SK-N-SH (cell line): ENCODE results near the gene MORN3. TPM values are rescaled to one million over a fixed set of nuclear protein-coding genes. Genes with fewer than 3 reads are reported as not detected.

Source experiments
- CTCF ChIA-PET: fragments of 300-600, 350-600 bp; formaldehyde crosslinking; extraction: SDS; loops from one replicate; lab custom pipeline; 2021; lab: Yijun Ruan, JAX
- POLR2A ChIA-PET: fragments of 350-600 bp; sonication (Branson Sonifier 250); formaldehyde crosslinking; extraction: SDS; loops from one replicate; lab custom pipeline; 2020; ENCODE audit warnings: antibody characterized with exemption, inconsistent platforms; lab: Yijun Ruan, JAX
- DNase-seq: peaks from one replicate; pipeline ENCODE4 v3.0.0; 2012
- H2AFZ ChIP-seq: fragments of 200-600 bp; sonication (generic); 2 replicates; pipeline ENCODE4 v1.8.1; 2016; ENCODE audit warnings: antibody characterized with exemption, mild to moderate bottlenecking, low read depth
- H3F3A ChIP-seq: fragments of 200-600 bp; sonication (generic); replicated peaks from 2 replicates; pipeline ENCODE3; 2016; ENCODE audit warnings: antibody characterized with exemption, mild to moderate bottlenecking; ENCODE audit not compliant: insufficient read depth
- H3K27ac ChIP-seq, 2 experiments: fragments of 200-500 bp in 1 of 2; fragments of 200-600 bp in 1 of 2; sonication (Bioruptor generic) in 1 of 2; sonication (generic), shearing (Covaris generic) in 1 of 2; 2 replicates each; pipeline versions ENCODE4 v1.5.1 to v1.6.1; 2014 to 2016; ENCODE audit warnings: low read depth in 2 of 2, inconsistent platforms in 1 of 2, low read length in 1 of 2, mild to moderate bottlenecking in 1 of 2, mixed read lengths in 1 of 2
- H3K27me3 ChIP-seq: fragments of 200-600 bp; sonication (generic), shearing (Covaris generic); 2 replicates; pipeline ENCODE4 v1.6.1; 2016; ENCODE audit warnings: mixed run types; ENCODE audit not compliant: insufficient read depth
- H3K36me3 ChIP-seq, 2 experiments: fragments of 200-500 bp in 1 of 2; fragments of 200-600 bp in 1 of 2; sonication (Bioruptor generic) in 1 of 2; sonication (generic) in 1 of 2; replicated peaks in 1 of 2; 2 replicates each; pipeline versions ENCODE3 to v1.5.1; 2014 to 2016; ENCODE audit warnings: low read length in 1 of 2, mild to moderate bottlenecking in 1 of 2; ENCODE audit not compliant: insufficient read depth in 2 of 2, control insufficient read depth in 1 of 2
- H3K4me1 ChIP-seq, 2 experiments: fragments of 200-500 bp in 1 of 2; fragments of 200-600 bp in 1 of 2; sonication (Bioruptor generic) in 1 of 2; sonication (generic), shearing (Covaris generic) in 1 of 2; 2 replicates each; pipeline versions ENCODE4 v1.5.1 to v1.6.1; 2014 to 2016; ENCODE audit warnings: low read depth in 1 of 2, low read length in 1 of 2, mixed run types in 1 of 2; ENCODE audit not compliant: insufficient read depth in 2 of 2, control insufficient read depth in 1 of 2
- H3K4me2 ChIP-seq: fragments of 200-600 bp; sonication (generic), shearing (Covaris generic); 2 replicates; pipeline ENCODE4 v1.6.1; 2017; ENCODE audit warnings: mixed run types
- H3K4me3 ChIP-seq, 2 experiments: fragments of 200-500 bp in 1 of 2; fragments of 200-600 bp in 1 of 2; sonication (Bioruptor generic) in 1 of 2; sonication (generic), shearing (Covaris generic) in 1 of 2; 2 replicates each; pipeline versions ENCODE4 v1.5.1 to v1.8.1; 2014 to 2016; ENCODE audit warnings: low read depth in 2 of 2, inconsistent platforms in 1 of 2, low read length in 1 of 2, mild to moderate bottlenecking in 1 of 2, mixed read lengths in 1 of 2, moderate library complexity in 1 of 2
- H3K79me2 ChIP-seq: fragments of 200-600 bp; sonication (generic); 2 replicates; pipeline ENCODE4 v1.8.1; 2017; ENCODE audit warnings: mild to moderate bottlenecking; ENCODE audit not compliant: insufficient read depth
- H3K9ac ChIP-seq: fragments of 200-600 bp; sonication (generic); 2 replicates; pipeline ENCODE4 v1.6.1; 2017; ENCODE audit warnings: mixed run types
- H3K9me2 ChIP-seq: fragments of 200-600 bp; sonication (generic); 2 replicates; pipeline ENCODE4 v1.6.1; 2017; ENCODE audit warnings: mixed run types
- H3K9me3 ChIP-seq: fragments of 200-600 bp; sonication (generic); 2 replicates; pipeline ENCODE4 v1.6.1; 2017; ENCODE audit warnings: mixed run types, mild to moderate bottlenecking, moderate library complexity
- H4K20me1 ChIP-seq: fragments of 200-600 bp; sonication (generic); 2 replicates; pipeline ENCODE4 v1.6.1; 2017; ENCODE audit warnings: mild to moderate bottlenecking, mixed run types; ENCODE audit not compliant: insufficient read depth
- FOXM1 ChIP-seq: IDR thresholded peaks from 2 replicates; pipeline ENCODE4 v1.4.0; 2012; ENCODE audit warnings: low read depth, mild to moderate bottlenecking
- JUND ChIP-seq: IDR thresholded peaks from 2 replicates; pipeline ENCODE4 v1.4.0; 2012
- POLR2AphosphoS5 ChIP-seq: IDR thresholded peaks from 2 replicates; pipeline ENCODE4 v1.6.1; 2012; ENCODE audit warnings: low read depth, low read length
- RAD21 ChIP-seq: IDR thresholded peaks from 2 replicates; pipeline ENCODE4 v1.6.1; 2012; ENCODE audit warnings: mild to moderate bottlenecking, low read length
- RCOR1 ChIP-seq: fragments of 150-350 bp; IDR thresholded peaks from 2 replicates; pipeline ENCODE4 v1.6.1; 2017; ENCODE audit warnings: antibody characterized with exemption, low read length
- SMC3 ChIP-seq: IDR thresholded peaks from 2 replicates; pipeline ENCODE4 v1.6.1; 2012; ENCODE audit warnings: low read depth, low read length, improper control_type of control experiment
- TAF1 ChIP-seq: IDR thresholded peaks from 2 replicates; pipeline ENCODE4 v1.6.1; 2012; ENCODE audit warnings: low read depth, mild to moderate bottlenecking, low read length, moderate library complexity, borderline replicate concordance
- TCF12 ChIP-seq: IDR thresholded peaks from 2 replicates; pipeline ENCODE4 v1.4.0; 2012
- WGBS: methylation state at CpG from one replicate; pipeline ENCODE4 v1.1.6; 2017; ENCODE audit warnings: low lambda C conversion rate; 5-methylcytosine and 5-hydroxymethylcytosine counted together
- polyA plus RNA-seq, 3 experiments: library from polyadenylated mRNA; depleted of rRNA; stranded (reverse); fragments of >200 nt; gene quantifications; 2 replicates each; pipeline ENCODE4 v1.2.3, GENCODE V29; 2012
- TF ChIP-seq, protein P1 (sequence below): IDR thresholded peaks from 2 replicates; pipeline ENCODE4 v1.6.1; 2012; ENCODE audit warnings: mild to moderate bottlenecking, low read depth, low read length, moderate library complexity
- TF ChIP-seq, protein P2 (sequence below): fragments of 200-600 bp; sonication (generic); IDR thresholded peaks from 2 replicates; pipeline ENCODE4 v1.6.1; 2017; ENCODE audit warnings: antibody characterized with exemption, mild to moderate bottlenecking, moderate library complexity
- TF ChIP-seq, protein P3 (sequence below): IDR thresholded peaks from 2 replicates; pipeline ENCODE4 v1.4.0; 2012; ENCODE audit warnings: low read depth, borderline replicate concordance
- TF ChIP-seq, protein P4 (sequence below): IDR thresholded peaks from 2 replicates; pipeline ENCODE4 v1.4.0; 2012; ENCODE audit warnings: low read depth
- TF ChIP-seq, protein P5 (sequence below): fragments of 150-350 bp; IDR thresholded peaks from 2 replicates; pipeline ENCODE4 v1.6.1; 2017; ENCODE audit warnings: antibody characterized with exemption, low read length, low read depth, borderline replicate concordance

The MORN3 gene
- polyA plus RNA-seq, 1 of the 3 experiments (the other 2 are of a cell fraction) = 2.7 TPM

DNA sequence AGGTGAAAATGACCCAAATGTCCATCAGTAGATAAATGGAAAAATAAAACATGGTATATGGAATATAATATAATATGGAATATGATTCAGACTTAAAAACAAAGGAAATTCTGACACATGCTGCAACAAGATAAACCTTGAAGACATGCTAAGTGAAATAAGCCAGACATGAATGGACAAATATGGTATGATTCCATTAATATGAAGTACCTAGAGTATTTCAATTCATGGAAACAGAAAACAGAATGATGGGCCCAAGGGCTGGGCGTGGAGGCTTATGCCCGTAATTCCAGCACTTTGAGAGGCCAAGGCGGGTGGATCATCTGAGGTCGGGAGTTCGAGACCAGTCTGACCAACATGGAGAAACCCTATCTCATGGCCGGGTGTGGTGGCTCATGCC lies 65.9 kb downstream of the MORN3 start (continued):
- TF ChIP-seq, protein P1, sequence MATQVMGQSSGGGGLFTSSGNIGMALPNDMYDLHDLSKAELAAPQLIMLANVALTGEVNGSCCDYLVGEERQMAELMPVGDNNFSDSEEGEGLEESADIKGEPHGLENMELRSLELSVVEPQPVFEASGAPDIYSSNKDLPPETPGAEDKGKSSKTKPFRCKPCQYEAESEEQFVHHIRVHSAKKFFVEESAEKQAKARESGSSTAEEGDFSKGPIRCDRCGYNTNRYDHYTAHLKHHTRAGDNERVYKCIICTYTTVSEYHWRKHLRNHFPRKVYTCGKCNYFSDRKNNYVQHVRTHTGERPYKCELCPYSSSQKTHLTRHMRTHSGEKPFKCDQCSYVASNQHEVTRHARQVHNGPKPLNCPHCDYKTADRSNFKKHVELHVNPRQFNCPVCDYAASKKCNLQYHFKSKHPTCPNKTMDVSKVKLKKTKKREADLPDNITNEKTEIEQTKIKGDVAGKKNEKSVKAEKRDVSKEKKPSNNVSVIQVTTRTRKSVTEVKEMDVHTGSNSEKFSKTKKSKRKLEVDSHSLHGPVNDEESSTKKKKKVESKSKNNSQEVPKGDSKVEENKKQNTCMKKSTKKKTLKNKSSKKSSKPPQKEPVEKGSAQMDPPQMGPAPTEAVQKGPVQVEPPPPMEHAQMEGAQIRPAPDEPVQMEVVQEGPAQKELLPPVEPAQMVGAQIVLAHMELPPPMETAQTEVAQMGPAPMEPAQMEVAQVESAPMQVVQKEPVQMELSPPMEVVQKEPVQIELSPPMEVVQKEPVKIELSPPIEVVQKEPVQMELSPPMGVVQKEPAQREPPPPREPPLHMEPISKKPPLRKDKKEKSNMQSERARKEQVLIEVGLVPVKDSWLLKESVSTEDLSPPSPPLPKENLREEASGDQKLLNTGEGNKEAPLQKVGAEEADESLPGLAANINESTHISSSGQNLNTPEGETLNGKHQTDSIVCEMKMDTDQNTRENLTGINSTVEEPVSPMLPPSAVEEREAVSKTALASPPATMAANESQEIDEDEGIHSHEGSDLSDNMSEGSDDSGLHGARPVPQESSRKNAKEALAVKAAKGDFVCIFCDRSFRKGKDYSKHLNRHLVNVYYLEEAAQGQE = no peak
- TF ChIP-seq POLR2AphosphoS5 = no peak
- no peak for TF ChIP-seq JUND
- no peak for TF ChIP-seq SMC3
- TF ChIP-seq, protein P2, sequence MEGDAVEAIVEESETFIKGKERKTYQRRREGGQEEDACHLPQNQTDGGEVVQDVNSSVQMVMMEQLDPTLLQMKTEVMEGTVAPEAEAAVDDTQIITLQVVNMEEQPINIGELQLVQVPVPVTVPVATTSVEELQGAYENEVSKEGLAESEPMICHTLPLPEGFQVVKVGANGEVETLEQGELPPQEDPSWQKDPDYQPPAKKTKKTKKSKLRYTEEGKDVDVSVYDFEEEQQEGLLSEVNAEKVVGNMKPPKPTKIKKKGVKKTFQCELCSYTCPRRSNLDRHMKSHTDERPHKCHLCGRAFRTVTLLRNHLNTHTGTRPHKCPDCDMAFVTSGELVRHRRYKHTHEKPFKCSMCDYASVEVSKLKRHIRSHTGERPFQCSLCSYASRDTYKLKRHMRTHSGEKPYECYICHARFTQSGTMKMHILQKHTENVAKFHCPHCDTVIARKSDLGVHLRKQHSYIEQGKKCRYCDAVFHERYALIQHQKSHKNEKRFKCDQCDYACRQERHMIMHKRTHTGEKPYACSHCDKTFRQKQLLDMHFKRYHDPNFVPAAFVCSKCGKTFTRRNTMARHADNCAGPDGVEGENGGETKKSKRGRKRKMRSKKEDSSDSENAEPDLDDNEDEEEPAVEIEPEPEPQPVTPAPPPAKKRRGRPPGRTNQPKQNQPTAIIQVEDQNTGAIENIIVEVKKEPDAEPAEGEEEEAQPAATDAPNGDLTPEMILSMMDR = no peak
- TF ChIP-seq, all 33 proteins: peak for 0

DNA sequence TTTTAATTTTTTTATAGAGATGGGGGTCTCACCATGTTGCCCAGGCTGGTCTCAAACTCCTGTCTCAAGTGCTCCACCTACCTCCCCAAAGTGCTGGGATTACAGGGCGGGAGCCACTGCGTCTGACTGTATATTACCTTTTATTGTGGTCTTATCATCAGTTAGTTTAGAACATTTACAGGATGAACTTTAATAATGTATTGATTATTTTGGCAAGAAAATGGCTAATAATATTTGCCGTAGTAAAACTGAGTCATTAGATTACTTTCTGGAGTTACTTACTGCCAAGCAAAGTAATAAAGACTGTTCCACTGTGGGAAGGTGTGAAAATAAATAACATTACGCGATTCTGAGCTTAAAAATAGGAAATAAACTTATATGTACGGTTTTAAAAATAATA lies 66.7 kb downstream of the MORN3 start:
- Histone ChIP-seq H3K36me3 (no peaks in the 10 kb centered on the region), H2AFZ (no peak overlapping the region), H3K9me3 (no peaks in the 10 kb centered on the region), H3K9me2 (no peaks in the 10 kb centered on the region), H3K4me1 (no peaks in the 10 kb centered on the region), H3K27me3 (no peaks in the 10 kb centered on the region), H3F3A (peaks cover 4% of the 10 kb centered on the region), H3K9ac (no peak overlapping the region), H4K20me1 (no peaks in the 10 kb centered on the region), H3K4me2 (no peak overlapping the region), H3K4me3 (no peak overlapping the region), H3K27ac (no peak overlapping the region), H3K79me2 (no peaks in the 10 kb centered on the region)
- ChIA-PET CTCF (no interaction called here), POLR2A (no interaction called here)
- TF ChIP-seq RAD21 = no peak
- DNase-seq = no peak
- 95% methylated on average over 6 of the region's 6 CpGs for WGBS

DNA sequence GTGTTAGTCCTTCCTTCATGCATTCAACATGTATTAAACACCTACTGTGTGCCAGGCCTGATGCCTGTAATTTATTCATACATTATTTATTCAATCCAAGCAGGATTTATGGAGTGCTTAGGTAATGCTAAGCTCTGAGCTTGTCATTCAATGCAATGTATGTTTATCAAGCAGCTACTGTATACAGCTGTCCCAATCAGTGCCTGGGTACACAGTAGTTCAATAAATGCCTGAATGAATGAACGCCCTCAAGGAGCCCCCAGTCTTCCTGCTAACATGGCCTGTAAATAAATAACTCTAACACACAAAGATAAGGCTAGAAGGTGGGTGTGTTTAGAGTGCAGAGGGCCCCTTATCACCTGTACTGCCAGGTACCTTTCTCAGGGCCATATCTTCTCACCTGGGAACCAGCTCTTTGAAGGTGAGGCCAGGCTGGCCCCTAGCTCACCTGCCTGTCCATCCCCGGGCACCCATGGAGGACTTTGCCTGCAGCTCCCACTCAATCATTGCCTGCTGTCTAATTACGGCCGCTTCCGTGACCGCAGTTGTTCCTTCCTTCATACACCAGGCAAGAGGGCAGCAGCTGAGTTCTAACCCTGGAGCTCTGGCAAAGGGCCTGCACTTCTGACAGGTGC lies 68.6 kb downstream of the MORN3 start:
- Histone ChIP-seq H3K4me1 (no peaks in the 10 kb centered on the region), H3K27me3 (no peaks in the 10 kb centered on the region), H3K9me2 (no peaks in the 10 kb centered on the region), H3K27ac (no peak overlapping the region), H3K4me3 (no peak overlapping the region), H2AFZ (no peak overlapping the region), H3K9ac (no peak overlapping the region), H3K9me3 (no peaks in the 10 kb centered on the region), H4K20me1 (no peaks in the 10 kb centered on the region), H3K79me2 (no peaks in the 10 kb centered on the region), H3K36me3 (no peaks in the 10 kb centered on the region), H3K4me2 (no peak overlapping the region), H3F3A (peaks cover 4% of the 10 kb centered on the region)
- DNase-seq = no peak
- WGBS = 86% methylated on average over 6 of the region's 6 CpGs
- CTCF ChIA-PET = no interaction called here
- POLR2A ChIA-PET = no interaction called here
- no peak for TF ChIP-seq FOXM1
- no peak for TF ChIP-seq RCOR1
- TF ChIP-seq, protein P2 = no peak
- no peak for TF ChIP-seq TCF12
- TF ChIP-seq, protein P3, sequence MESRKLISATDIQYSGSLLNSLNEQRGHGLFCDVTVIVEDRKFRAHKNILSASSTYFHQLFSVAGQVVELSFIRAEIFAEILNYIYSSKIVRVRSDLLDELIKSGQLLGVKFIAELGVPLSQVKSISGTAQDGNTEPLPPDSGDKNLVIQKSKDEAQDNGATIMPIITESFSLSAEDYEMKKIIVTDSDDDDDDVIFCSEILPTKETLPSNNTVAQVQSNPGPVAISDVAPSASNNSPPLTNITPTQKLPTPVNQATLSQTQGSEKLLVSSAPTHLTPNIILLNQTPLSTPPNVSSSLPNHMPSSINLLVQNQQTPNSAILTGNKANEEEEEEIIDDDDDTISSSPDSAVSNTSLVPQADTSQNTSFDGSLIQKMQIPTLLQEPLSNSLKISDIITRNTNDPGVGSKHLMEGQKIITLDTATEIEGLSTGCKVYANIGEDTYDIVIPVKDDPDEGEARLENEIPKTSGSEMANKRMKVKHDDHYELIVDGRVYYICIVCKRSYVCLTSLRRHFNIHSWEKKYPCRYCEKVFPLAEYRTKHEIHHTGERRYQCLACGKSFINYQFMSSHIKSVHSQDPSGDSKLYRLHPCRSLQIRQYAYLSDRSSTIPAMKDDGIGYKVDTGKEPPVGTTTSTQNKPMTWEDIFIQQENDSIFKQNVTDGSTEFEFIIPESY = no peak
- TF ChIP-seq SMC3 = no peak
- no peak for TF ChIP-seq TAF1
- TF ChIP-seq, protein P4, sequence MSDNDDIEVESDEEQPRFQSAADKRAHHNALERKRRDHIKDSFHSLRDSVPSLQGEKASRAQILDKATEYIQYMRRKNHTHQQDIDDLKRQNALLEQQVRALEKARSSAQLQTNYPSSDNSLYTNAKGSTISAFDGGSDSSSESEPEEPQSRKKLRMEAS = no peak
- TF ChIP-seq, protein P5, sequence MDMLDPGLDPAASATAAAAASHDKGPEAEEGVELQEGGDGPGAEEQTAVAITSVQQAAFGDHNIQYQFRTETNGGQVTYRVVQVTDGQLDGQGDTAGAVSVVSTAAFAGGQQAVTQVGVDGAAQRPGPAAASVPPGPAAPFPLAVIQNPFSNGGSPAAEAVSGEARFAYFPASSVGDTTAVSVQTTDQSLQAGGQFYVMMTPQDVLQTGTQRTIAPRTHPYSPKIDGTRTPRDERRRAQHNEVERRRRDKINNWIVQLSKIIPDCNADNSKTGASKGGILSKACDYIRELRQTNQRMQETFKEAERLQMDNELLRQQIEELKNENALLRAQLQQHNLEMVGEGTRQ = no peak
